GM10248 (cell line): ENCODE measurements around the gene CADPS2.
"Not testable (repeated sequence)": the region's sequence is repeated elsewhere in the genome, so short reads cannot be mapped to it uniquely, and the experiment has no call there.

Source experiments
- CTCF ChIA-PET: fragments of 300-600 bp; sonication (Branson Sonifier 250); formaldehyde crosslinking; extraction: SDS; loops from one replicate; lab custom pipeline; 2021; ENCODE audit warnings: antibody characterized with exemption; lab: Yijun Ruan, JAX
- POLR2A ChIA-PET: fragments of 350-650 bp; sonication (Branson Sonifier 250); formaldehyde crosslinking; extraction: SDS; loops from one replicate; lab custom pipeline; 2020; ENCODE audit warnings: antibody characterized with exemption; lab: Yijun Ruan, JAX
- DNase-seq: peaks from one replicate; pipeline ENCODE4 v3.0.0; 2012; ENCODE audit errors: extremely low spot score
- TF ChIP-seq, protein P1 (sequence below): IDR thresholded peaks from 2 replicates; pipeline ENCODE4 v1.5.1; 2012; ENCODE audit warnings: mild to moderate bottlenecking, low read depth; ENCODE audit errors: extremely low read depth, missing control alignments, control extremely low read depth

The CADPS2 gene

DNA sequence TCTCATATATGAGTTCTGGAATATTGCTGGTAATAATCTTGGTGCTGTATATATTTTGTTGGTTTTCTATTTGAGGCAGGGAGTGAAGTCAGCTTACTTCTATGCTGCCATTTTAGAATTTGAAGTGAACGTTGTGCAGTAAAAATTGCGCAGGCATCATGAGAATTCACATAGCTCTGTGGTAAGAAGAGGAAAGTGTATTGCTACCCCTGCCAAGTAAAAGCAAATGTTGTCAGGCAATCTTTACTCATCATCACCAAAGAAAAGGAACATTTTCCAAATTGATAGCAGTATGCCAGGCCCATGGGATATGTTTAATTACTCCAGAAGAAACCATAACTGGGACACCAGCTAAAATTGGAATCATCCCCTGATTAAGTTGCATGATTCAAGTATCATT is 595.1 kb downstream of the CADPS2 start:
- POLR2A ChIA-PET = no interaction called here
- CTCF ChIA-PET = interaction anchor here (0.8 to 2.0 kb wide), 2 partner anchors 9 to 21 kb away, joined by 3 to 5 read pairs; no protein-coding TSS in a partner anchor
- TF ChIP-seq, protein P1, sequence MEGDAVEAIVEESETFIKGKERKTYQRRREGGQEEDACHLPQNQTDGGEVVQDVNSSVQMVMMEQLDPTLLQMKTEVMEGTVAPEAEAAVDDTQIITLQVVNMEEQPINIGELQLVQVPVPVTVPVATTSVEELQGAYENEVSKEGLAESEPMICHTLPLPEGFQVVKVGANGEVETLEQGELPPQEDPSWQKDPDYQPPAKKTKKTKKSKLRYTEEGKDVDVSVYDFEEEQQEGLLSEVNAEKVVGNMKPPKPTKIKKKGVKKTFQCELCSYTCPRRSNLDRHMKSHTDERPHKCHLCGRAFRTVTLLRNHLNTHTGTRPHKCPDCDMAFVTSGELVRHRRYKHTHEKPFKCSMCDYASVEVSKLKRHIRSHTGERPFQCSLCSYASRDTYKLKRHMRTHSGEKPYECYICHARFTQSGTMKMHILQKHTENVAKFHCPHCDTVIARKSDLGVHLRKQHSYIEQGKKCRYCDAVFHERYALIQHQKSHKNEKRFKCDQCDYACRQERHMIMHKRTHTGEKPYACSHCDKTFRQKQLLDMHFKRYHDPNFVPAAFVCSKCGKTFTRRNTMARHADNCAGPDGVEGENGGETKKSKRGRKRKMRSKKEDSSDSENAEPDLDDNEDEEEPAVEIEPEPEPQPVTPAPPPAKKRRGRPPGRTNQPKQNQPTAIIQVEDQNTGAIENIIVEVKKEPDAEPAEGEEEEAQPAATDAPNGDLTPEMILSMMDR = no peak
- DNase-seq = no peak

DNA sequence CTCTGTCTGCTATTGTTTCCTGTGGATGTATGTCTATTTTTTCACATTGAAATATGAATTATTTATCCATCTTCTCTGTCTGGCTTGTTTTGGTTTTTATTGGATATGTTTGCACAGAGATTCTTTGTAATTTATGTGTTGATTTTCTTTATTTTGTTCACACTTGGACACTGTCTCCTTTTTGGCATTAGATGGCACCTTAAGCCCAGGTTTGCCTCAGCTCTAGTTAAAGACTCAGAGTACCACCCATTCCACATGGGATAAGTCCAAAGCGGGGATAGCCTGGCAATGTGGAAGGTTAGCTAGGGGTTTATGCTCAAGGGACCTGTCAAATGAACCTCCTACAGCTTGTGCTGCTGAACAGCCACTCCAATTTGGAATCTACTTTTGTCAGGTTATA is 595.8 kb downstream of the CADPS2 start:
- TF ChIP-seq, protein P1 = no peak
- ChIA-PET CTCF (interaction anchor here (0.8 to 2.0 kb wide), 2 partner anchors 9 to 20 kb away, joined by 3 to 5 read pairs; no protein-coding TSS in a partner anchor), POLR2A (no interaction called here)
- DNase-seq = no peak

DNA sequence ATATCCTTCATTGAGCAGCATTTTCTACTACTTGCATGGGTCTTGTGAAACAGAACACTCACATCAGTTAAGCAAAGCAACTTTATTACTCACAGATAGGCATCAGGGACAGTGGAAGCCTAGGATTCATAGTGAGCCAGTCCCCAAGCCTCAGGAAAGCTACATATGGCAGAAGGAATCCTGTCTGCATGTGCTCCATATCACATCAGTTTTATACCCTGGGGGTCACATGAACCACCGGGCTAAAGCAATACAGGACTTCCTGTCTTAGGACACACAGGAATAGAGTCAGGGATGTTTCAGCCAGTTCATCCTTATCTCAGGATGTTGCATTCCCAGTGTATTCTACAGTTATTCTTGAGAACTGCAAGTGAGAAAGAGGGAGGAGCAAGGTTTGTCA is 596.8 kb downstream of the CADPS2 start:
- DNase-seq = no peak
- ChIA-PET POLR2A (no interaction called here), CTCF (no interaction called here)
- TF ChIP-seq, protein P1 = no peak

DNA sequence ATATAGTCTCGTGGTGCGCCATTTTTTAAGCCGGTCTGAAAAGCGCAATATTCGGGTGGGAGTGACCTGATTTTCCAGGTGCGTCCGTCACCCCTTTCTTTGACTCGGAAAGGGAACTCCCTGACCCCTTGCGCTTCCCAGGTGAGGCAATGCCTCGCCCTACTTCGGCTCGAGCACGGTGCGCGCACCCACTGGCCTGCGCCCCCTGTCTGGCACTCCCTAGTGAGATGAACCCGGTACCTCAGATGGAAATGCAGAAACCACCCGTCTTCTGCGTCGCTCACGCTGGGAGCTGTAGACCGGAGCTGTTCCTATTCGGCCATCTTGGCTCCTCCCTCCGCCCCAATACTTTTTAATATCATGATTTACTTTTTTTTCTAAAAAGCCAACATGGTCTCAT is 601.7 kb downstream of the CADPS2 start:
- DNase-seq, POLR2A ChIA-PET, CTCF ChIA-PET: not testable (repeated sequence)

DNA sequence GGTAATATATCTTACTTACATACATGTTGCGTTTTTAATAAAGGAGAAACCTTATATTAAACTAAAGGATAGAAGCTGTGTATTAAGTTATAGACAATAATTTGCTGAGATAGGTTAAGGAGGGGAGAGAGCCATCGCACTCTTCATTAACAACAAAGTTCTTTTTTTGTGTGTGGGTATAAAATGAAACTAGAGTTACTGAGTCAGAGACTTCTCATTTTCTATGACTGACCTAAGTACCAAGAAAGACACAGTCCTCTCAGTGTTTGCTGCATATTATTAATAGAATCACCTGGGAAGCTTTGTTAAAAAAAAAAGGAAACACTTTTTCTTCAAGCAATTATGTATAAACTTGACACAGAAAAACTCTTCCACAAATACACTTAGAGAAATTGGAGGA is 613.1 kb downstream of the CADPS2 start:
- CTCF ChIA-PET = no interaction called here
- POLR2A ChIA-PET = no interaction called here
- DNase-seq = no peak
- TF ChIP-seq, protein P1 = no peak

DNA sequence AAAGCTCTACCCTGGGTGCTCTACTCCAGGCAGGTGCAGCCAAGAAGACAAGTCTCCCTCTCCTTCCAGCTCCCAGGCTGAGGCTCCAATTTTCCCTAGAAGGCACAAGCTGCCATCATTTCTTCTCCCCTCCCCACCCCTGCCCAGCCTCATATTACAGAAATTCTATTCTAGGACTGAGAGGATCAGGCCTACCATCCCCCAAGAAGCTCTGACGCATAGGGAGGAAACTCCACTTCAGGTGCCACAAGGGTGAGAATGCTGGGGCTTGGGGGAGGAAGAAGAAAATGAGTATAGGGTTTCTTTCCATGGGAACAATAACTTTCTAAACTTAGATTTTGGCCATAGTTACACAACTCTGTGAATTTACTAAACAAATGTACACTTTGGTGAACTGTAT is 617.0 kb downstream of the CADPS2 start:
- CTCF ChIA-PET = interaction anchor here (1.4 to 1.7 kb wide), 2 partner anchors 22 to 60 kb away, joined by 3 to 5 read pairs; no protein-coding TSS in a partner anchor
- POLR2A ChIA-PET = no interaction called here
- TF ChIP-seq, protein P1 = no peak
- no peak for DNase-seq
